Uterus (tissue), 2 donors: ENCODE results near the gene EMP2.

Source experiments
- POLR2A ChIP-seq, 2 donors: fragments of 450-650 bp; IDR thresholded peaks; one replicate each; pipeline ENCODE4 v1.6.1; 2016; ENCODE audit warnings: antibody characterized with exemption in 2 of 2, mild to moderate bottlenecking in 1 of 2, moderate library complexity in 1 of 2
- TF ChIP-seq, protein P1 (sequence below), 4 experiments: fragments of 200-600 bp in 2 of 4; fragments of 450-650 bp in 2 of 4; sonication (generic) in 2 of 4; IDR thresholded peaks; one replicate each; pipeline ENCODE4 v1.5.1; 2016 to 2019; ENCODE audit warnings: antibody characterized with exemption in 4 of 4, mild to moderate bottlenecking in 2 of 4, moderate library complexity in 1 of 4

DNA sequence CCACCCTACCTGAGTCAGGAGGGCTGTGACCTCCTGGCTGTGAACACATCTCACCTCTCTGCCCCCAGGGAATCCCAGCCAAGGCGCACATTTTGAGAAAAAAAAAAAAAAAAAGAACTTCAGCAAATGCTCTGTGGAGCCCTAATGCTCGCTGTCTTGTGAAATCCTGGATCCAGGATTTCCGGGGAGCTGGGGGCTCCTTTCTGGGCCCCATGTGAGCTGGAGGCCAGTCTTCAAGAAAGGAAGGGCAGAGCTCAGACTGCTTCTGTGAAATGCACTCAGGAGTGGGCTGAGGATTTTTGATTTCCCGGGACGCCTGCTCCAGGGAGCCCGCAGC lies 36.0 kb upstream of the EMP2 start:
- TF ChIP-seq, protein P1, sequence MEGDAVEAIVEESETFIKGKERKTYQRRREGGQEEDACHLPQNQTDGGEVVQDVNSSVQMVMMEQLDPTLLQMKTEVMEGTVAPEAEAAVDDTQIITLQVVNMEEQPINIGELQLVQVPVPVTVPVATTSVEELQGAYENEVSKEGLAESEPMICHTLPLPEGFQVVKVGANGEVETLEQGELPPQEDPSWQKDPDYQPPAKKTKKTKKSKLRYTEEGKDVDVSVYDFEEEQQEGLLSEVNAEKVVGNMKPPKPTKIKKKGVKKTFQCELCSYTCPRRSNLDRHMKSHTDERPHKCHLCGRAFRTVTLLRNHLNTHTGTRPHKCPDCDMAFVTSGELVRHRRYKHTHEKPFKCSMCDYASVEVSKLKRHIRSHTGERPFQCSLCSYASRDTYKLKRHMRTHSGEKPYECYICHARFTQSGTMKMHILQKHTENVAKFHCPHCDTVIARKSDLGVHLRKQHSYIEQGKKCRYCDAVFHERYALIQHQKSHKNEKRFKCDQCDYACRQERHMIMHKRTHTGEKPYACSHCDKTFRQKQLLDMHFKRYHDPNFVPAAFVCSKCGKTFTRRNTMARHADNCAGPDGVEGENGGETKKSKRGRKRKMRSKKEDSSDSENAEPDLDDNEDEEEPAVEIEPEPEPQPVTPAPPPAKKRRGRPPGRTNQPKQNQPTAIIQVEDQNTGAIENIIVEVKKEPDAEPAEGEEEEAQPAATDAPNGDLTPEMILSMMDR (IDR thresholded peaks at IDR 0.05) = no peak
- TF ChIP-seq POLR2A (IDR thresholded peaks at IDR 0.05) = no peak
